Smooth muscle cell of the coronary artery (primary cell): ENCODE results near the gene PEBP1. TPM values are rescaled to one million over a fixed set of nuclear protein-coding genes. Genes with fewer than 3 reads are reported as not detected.

Source experiments
- total RNA-seq: library from RNA; depleted of rRNA; stranded (reverse); fragments of >200 nt; gene quantifications from 2 replicates; pipeline ENCODE4 v1.2.3, GENCODE V29; 2014; ENCODE audit warnings: low replicate concordance

PEBP1 gene
- total RNA-seq, result 199 and 289 TPM in 2 replicates

DNA sequence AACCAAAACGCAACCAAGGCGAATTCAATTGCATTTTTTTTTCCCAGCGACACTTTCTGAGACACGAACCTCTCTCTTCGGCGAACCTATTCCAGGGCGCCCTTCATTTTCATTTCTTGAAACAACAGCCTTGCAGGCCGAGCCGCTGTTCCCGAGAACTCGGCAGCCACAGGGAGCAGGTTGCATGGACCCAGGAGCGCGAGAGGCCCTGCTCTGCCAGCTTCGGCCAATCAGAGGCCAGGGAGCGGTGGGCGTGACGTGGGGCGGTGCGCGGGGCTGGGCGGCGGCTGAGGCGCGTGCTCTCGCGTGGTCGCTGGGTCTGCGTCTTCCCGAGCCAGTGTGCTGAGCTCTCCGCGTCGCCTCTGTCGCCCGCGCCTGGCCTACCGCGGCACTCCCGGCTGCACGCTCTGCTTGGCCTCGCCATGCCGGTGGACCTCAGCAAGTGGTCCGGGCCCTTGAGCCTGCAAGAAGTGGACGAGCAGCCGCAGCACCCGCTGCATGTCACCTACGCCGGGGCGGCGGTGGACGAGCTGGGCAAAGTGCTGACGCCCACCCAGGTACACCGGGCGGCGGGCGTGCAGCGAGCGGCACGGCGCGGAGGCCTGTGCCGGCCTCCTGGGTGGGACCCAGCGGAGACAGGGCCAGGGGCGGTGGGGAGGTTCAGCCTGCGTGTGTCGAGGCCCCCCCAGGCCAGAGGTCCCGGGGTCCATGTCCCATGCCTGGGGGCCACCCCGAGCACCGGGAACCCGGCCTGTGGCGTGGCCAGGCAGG lies at the start of gene PEBP1:
TSS of gene PEBP1 (plus strand) at position 337 of the 771 bp plus-strand sequence. CDS start at position 423, 86 bp downstream.

GRCh38 chr12:118103601-118104382 lies 32.1 kb upstream of the PEBP1 start, which contains the start of gene VSIG10:
VSIG10 (minus strand) TSS chr12:118104011; CDS start chr12:118103671, 340 bp downstream.

Other genes with a start within 250 kb of the PEBP1 start
- gene KSR2, start 167.1 kb upstream of the PEBP1 start, total RNA-seq, result not detected in 2 replicates
- gene RFC5, start 119.4 kb upstream of the PEBP1 start, total RNA-seq, result 6.1 and 8.9 TPM in 2 replicates
- gene WSB2, start 74.9 kb upstream of the PEBP1 start, total RNA-seq, result 76.4 and 287 TPM in 2 replicates
- 11.6 and 16.0 TPM in 2 replicates for gene VSIG10, start 32.1 kb upstream of the PEBP1 start, total RNA-seq
- 21.7 and 53.9 TPM in 2 replicates for gene TAOK3, start 236.8 kb downstream of the PEBP1 start, total RNA-seq
- gene SUDS3, start 240.4 kb downstream of the PEBP1 start, total RNA-seq, result 24.3 and 25.6 TPM in 2 replicates